Neural cell (in vitro differentiated cells): ENCODE measurements around the gene DCDC2. TPM values are rescaled to one million over a fixed set of nuclear protein-coding genes. Genes with fewer than 3 reads are reported as not detected.
"Not testable (repeated sequence)": the region's sequence is repeated elsewhere in the genome, so short reads cannot be mapped to it uniquely, and the experiment has no call there.

Experiments used
- H2AFZ ChIP-seq: fragments of 200-600, 300-800 bp; sonication (generic), shearing (Covaris generic); 2 replicates; pipeline ENCODE4 v1.6.0; 2014; ENCODE audit warnings: low read depth, mild to moderate bottlenecking, antibody characterized with exemption, low read length, moderate library complexity
- H3F3A ChIP-seq: fragments of 200-600 bp; shearing (Covaris generic); 2 replicates; pipeline ENCODE4 v1.6.1; 2016; ENCODE audit warnings: mild to moderate bottlenecking, moderate library complexity, mixed read lengths, antibody characterized with exemption, low read length; ENCODE audit not compliant: insufficient read depth, poor library complexity, severe bottlenecking
- H3K27ac ChIP-seq: fragments of 200-600, 300-800 bp; sonication (generic), shearing (Covaris generic); 2 replicates; pipeline ENCODE4 v1.5.1; 2014; ENCODE audit warnings: mild to moderate bottlenecking, low read length, moderate library complexity
- H3K27me3 ChIP-seq: fragments of 300-800, 200-600 bp; sonication (generic), shearing (Covaris generic); 2 replicates; pipeline ENCODE4 v1.6.0; 2014; ENCODE audit warnings: mild to moderate bottlenecking, low read depth, low read length, moderate library complexity; ENCODE audit not compliant: insufficient read depth
- H3K36me3 ChIP-seq: fragments of 300-800, 200-600 bp; sonication (generic), shearing (Covaris generic); 2 replicates; pipeline ENCODE4 v1.5.1; 2014; ENCODE audit warnings: mild to moderate bottlenecking, antibody characterized with exemption, low read length, moderate library complexity; ENCODE audit not compliant: insufficient read depth
- H3K4me2 ChIP-seq: fragments of 300-800, 200-600 bp; sonication (generic), shearing (Covaris generic); 2 replicates; pipeline ENCODE4 v1.6.0; 2014; ENCODE audit warnings: mild to moderate bottlenecking, low read length
- H3K4me3 ChIP-seq: fragments of 300-800, 200-600 bp; sonication (generic), shearing (Covaris generic); 2 replicates; pipeline ENCODE4 v1.5.1; 2014; ENCODE audit warnings: mild to moderate bottlenecking, low read length, moderate library complexity
- H3K79me2 ChIP-seq: fragments of 200-600 bp; shearing (Covaris generic); replicated peaks from 2 replicates; pipeline ENCODE4 v1.6.0; 2014; ENCODE audit warnings: mild to moderate bottlenecking, low read length, moderate library complexity; ENCODE audit not compliant: insufficient read depth
- H3K9ac ChIP-seq: fragments of 300-800, 200-600 bp; sonication (generic), shearing (Covaris generic); 2 replicates; pipeline ENCODE4 v1.6.1; 2016; ENCODE audit warnings: mild to moderate bottlenecking, low read length, mixed read lengths
- H3K9me2 ChIP-seq: fragments of 200-600 bp; shearing (Covaris generic); 2 replicates; pipeline ENCODE4 v1.6.1; 2016; ENCODE audit warnings: mild to moderate bottlenecking, low read length, mixed read lengths; ENCODE audit not compliant: insufficient read depth
- H3K9me3 ChIP-seq: fragments of 200-600, 300-800 bp; sonication (generic), shearing (Covaris generic); 2 replicates; pipeline ENCODE4 v1.6.1; 2016; ENCODE audit warnings: mild to moderate bottlenecking, mixed run types, low read length, moderate library complexity, mixed read lengths
- H4K20me1 ChIP-seq: fragments of 200-600 bp; shearing (Covaris generic); 2 replicates; pipeline ENCODE4 v1.6.1; 2016; ENCODE audit warnings: mild to moderate bottlenecking, mixed run types; ENCODE audit not compliant: insufficient read depth
- CTCF ChIP-seq: fragments of 450-650 bp; IDR thresholded peaks from 2 replicates; pipeline ENCODE4 v1.5.1; 2014; ENCODE audit warnings: antibody characterized with exemption, mild to moderate bottlenecking, moderate library complexity; ENCODE audit not compliant: poor library complexity, severe bottlenecking
- EP300 ChIP-seq: fragments of 450-650 bp; conservative IDR thresholded peaks from 2 replicates; pipeline ENCODE4 v1.6.1; 2014; ENCODE audit warnings: antibody characterized with exemption, mild to moderate bottlenecking, moderate library complexity; ENCODE audit not compliant: poor library complexity, severe bottlenecking
- EZH2 ChIP-seq: fragments of 200-600, 300-800 bp; shearing (Covaris generic), sonication (generic); IDR thresholded peaks from 2 replicates; pipeline ENCODE4 v1.6.1; 2014; ENCODE audit warnings: antibody characterized with exemption, low read length, borderline replicate concordance, mild to moderate bottlenecking; ENCODE audit not compliant: insufficient read depth, poor library complexity, severe bottlenecking
- RAD21 ChIP-seq: fragments of 450-650 bp; conservative IDR thresholded peaks from 2 replicates; pipeline ENCODE4 v1.6.1; 2014; ENCODE audit warnings: antibody characterized with exemption, mild to moderate bottlenecking, moderate library complexity
- SMC3 ChIP-seq: fragments of 450-650 bp; conservative IDR thresholded peaks from 2 replicates; pipeline ENCODE4 v1.6.1; 2014; ENCODE audit warnings: antibody characterized with exemption, mild to moderate bottlenecking, moderate library complexity; ENCODE audit not compliant: poor library complexity
- TAF1 ChIP-seq: IDR thresholded peaks from 2 replicates; pipeline ENCODE4 v1.6.1; 2012; ENCODE audit warnings: low read depth
- polyA plus RNA-seq: library from polyadenylated mRNA; depleted of rRNA; stranded (reverse); fragments of >200 nt; gene quantifications from 2 replicates; pipeline ENCODE4 v1.2.3, GENCODE V29; 2014
- TF ChIP-seq, protein P1 (sequence below): IDR thresholded peaks from 2 replicates; pipeline ENCODE4 v1.6.1; 2012; ENCODE audit warnings: borderline replicate concordance

Gene DCDC2
- polyA plus RNA-seq, 1 donor from 2014 or later, result 0.57 TPM

GRCh38 chr6:24238700-24239099, 119.2 kb downstream of the DCDC2 start:
- TF ChIP-seq TAF1, result no peak
- TF ChIP-seq EP300, result no peak
- TF ChIP-seq RAD21, result no peak
- TF ChIP-seq CTCF, result no peak
- Histone ChIP-seq H2AFZ (no peak overlapping the region), H3F3A (no peaks in the 10 kb centered on the region), H3K79me2 (no peaks in the 10 kb centered on the region), H3K9me3 (no peaks in the 10 kb centered on the region), H3K4me3 (no peak overlapping the region), H3K4me2 (no peak overlapping the region), H4K20me1 (no peaks in the 10 kb centered on the region), H3K9ac (no peak overlapping the region), H3K27me3 (no peaks in the 10 kb centered on the region), H3K36me3 (no peaks in the 10 kb centered on the region), H3K9me2 (no peaks in the 10 kb centered on the region), H3K27ac (no peak overlapping the region)

- H3K79me2 ChIP-seq, H3K9me2 ChIP-seq, H3F3A ChIP-seq, H3K9me3 ChIP-seq, H3K27ac ChIP-seq, H3K36me3 ChIP-seq, H3K4me2 ChIP-seq, H3K9ac ChIP-seq, H4K20me1 ChIP-seq, H3K4me3 ChIP-seq, H2AFZ ChIP-seq, H3K27me3 ChIP-seq: not testable (repeated sequence)
Measured at GRCh38 chr6:24236779-24237178, 121.1 kb downstream of the DCDC2 start.

- H3K4me3 ChIP-seq, result no peak overlapping the region
- no peaks in the 10 kb centered on the region for H4K20me1 ChIP-seq
- H3K9me3 ChIP-seq, result no peaks in the 10 kb centered on the region
- no peak overlapping the region for H3K27ac ChIP-seq
- no peak overlapping the region for H3K9ac ChIP-seq
- no peak overlapping the region for H3K4me2 ChIP-seq
- H2AFZ ChIP-seq, result no peak overlapping the region
- H3K9me2 ChIP-seq, result no peaks in the 10 kb centered on the region
- TF ChIP-seq TAF1 (no peak), EZH2 (no peak), SMC3 (no peak)
- TF ChIP-seq, protein P1, sequence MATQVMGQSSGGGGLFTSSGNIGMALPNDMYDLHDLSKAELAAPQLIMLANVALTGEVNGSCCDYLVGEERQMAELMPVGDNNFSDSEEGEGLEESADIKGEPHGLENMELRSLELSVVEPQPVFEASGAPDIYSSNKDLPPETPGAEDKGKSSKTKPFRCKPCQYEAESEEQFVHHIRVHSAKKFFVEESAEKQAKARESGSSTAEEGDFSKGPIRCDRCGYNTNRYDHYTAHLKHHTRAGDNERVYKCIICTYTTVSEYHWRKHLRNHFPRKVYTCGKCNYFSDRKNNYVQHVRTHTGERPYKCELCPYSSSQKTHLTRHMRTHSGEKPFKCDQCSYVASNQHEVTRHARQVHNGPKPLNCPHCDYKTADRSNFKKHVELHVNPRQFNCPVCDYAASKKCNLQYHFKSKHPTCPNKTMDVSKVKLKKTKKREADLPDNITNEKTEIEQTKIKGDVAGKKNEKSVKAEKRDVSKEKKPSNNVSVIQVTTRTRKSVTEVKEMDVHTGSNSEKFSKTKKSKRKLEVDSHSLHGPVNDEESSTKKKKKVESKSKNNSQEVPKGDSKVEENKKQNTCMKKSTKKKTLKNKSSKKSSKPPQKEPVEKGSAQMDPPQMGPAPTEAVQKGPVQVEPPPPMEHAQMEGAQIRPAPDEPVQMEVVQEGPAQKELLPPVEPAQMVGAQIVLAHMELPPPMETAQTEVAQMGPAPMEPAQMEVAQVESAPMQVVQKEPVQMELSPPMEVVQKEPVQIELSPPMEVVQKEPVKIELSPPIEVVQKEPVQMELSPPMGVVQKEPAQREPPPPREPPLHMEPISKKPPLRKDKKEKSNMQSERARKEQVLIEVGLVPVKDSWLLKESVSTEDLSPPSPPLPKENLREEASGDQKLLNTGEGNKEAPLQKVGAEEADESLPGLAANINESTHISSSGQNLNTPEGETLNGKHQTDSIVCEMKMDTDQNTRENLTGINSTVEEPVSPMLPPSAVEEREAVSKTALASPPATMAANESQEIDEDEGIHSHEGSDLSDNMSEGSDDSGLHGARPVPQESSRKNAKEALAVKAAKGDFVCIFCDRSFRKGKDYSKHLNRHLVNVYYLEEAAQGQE, result no peak
- no peaks in the 10 kb centered on the region for H3K27me3 ChIP-seq
- H3K79me2 ChIP-seq, result no peaks in the 10 kb centered on the region
- H3K36me3 ChIP-seq, result no peaks in the 10 kb centered on the region
- H3F3A ChIP-seq, result no peaks in the 10 kb centered on the region
Measured at GRCh38 chr6:24233813-24234442, 123.9 kb downstream of the DCDC2 start.
